ENCODE data around the gene ZSWIM7.

DNA sequence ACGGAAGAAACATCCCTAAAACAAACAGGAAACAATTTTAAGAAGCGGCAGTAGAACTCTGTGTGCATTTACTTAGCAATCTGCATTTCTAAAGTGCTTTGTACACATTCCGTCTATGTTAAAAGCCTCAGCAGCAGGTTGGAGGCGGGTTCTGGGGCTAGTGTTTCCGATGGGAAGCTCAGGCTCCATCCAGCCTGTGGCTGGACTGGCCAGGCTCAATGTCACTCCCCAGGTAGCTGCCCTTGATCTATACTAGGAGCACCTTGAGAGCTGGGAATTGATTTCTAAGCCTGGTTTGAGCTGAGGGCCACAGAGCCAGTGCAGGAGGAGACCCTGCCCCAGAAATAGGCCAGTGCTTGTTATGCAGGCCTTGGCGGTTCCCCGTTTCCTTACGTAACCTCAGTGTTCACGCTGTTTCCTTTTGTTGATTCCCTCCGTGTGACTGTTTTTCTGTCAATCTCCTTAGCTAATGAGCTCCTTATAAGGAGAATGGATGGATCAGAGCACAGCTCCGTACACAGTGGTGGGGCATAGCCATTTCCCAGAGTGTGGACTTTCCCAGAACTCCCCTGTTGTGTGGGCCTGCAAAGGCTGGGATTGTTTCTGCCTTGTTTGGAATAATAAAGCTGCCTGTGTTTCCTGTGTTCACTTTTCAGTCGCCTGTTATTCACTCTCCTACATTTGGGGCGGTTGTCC is 33.2 kb downstream of the ZSWIM7 start:
- no peak for TF ChIP-seq POLR2AphosphoS5 (IDR thresholded peaks at IDR 0.05; ENCODE audit: borderline replicate concordance, low read depth, low read length)
- no peak for TF ChIP-seq FOXP2 (optimal IDR thresholded peaks at IDR 0.05; ENCODE audit: control extremely low read depth, extremely low read length, insufficient read depth)
- no peak for TF ChIP-seq EZH2 (IDR thresholded peaks at IDR 0.05)
